ENCODE measurements around the gene MYMX. TPM values are rescaled to one million over a fixed set of nuclear protein-coding genes. Genes with fewer than 3 reads are reported as not detected.
A peak's percentile ranks its signal among the peaks of the same experiment; 100 is the strongest.

The MYMX gene
- total and polyA plus RNA-seq, 2 of the 13 experiments (the other 11 are each of a cell fraction or from before 2014, with no cell fraction given) = not detected

DNA sequence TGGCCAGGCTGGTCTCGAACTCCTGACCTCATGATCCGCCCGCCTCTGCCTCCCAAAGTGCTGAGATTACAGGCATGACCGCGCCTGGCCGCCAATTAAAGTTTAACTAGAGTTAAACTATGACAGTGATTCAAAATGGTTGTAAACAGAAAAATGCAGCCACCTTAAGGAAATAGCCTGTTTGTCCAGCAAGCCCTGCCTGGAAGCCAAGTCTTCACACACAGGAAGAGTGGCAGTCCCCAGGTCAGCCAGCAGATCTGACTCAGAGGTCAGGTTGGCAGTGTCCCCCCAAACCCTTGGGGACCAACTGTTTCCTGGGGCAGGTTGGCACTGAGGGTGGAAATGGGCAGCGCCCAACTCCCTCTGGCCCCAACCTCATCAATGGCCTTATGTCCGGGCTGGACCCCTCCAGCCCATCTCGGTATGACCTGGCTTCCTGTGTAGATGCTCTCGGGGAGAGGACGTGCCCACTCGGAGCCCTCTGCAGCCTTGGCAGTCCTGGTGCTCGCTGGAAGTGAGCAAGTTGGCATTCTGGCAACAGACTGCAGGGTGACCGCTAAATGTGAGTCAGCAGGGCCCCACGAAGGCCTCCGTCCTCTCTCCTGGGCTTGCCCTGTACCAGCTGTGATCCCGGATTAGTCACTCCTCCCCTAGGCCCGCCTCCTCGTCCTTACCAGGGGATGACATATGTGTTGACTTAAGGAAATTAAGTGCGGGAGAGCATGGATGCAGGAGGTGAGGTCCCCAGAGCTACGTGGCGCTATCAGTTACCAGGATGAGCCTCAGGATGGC is 20.5 kb downstream of the MYMX start (continued):
- TF ChIP-seq, protein P1, sequence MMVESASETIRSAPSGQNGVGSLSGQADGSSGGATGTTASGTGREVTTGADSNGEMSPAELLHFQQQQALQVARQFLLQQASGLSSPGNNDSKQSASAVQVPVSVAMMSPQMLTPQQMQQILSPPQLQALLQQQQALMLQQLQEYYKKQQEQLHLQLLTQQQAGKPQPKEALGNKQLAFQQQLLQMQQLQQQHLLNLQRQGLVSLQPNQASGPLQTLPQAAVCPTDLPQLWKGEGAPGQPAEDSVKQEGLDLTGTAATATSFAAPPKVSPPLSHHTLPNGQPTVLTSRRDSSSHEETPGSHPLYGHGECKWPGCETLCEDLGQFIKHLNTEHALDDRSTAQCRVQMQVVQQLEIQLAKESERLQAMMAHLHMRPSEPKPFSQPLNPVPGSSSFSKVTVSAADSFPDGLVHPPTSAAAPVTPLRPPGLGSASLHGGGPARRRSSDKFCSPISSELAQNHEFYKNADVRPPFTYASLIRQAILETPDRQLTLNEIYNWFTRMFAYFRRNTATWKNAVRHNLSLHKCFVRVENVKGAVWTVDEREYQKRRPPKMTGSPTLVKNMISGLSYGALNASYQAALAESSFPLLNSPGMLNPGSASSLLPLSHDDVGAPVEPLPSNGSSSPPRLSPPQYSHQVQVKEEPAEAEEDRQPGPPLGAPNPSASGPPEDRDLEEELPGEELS (CRISPR knock-in tag; IDR thresholded peaks at IDR 0.05) = 0 out of 2 replicates have a peak, but pooled peaks have one; percentile 12
- TF ChIP-seq, protein P2, sequence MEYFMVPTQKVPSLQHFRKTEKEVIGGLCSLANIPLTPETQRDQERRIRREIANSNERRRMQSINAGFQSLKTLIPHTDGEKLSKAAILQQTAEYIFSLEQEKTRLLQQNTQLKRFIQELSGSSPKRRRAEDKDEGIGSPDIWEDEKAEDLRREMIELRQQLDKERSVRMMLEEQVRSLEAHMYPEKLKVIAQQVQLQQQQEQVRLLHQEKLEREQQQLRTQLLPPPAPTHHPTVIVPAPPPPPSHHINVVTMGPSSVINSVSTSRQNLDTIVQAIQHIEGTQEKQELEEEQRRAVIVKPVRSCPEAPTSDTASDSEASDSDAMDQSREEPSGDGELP (IDR thresholded peaks at IDR 0.05; ENCODE audit: borderline replicate concordance, low read depth) = peak; percentile 98
- TF ChIP-seq, protein P3, sequence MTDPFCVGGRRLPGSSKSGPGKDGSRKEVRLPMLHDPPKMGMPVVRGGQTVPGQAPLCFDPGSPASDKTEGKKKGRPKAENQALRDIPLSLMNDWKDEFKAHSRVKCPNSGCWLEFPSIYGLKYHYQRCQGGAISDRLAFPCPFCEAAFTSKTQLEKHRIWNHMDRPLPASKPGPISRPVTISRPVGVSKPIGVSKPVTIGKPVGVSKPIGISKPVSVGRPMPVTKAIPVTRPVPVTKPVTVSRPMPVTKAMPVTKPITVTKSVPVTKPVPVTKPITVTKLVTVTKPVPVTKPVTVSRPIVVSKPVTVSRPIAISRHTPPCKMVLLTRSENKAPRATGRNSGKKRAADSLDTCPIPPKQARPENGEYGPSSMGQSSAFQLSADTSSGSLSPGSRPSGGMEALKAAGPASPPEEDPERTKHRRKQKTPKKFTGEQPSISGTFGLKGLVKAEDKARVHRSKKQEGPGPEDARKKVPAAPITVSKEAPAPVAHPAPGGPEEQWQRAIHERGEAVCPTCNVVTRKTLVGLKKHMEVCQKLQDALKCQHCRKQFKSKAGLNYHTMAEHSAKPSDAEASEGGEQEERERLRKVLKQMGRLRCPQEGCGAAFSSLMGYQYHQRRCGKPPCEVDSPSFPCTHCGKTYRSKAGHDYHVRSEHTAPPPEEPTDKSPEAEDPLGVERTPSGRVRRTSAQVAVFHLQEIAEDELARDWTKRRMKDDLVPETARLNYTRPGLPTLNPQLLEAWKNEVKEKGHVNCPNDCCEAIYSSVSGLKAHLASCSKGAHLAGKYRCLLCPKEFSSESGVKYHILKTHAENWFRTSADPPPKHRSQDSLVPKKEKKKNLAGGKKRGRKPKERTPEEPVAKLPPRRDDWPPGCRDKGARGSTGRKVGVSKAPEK (CRISPR knock-in tag; IDR thresholded peaks at IDR 0.05; ENCODE audit: borderline replicate concordance) = 0 out of 2 replicates have a peak, but pooled peaks have one; percentile 34
- TF ChIP-seq MXD4 (CRISPR knock-in tag; IDR thresholded peaks at IDR 0.05) = peak; percentile 74; the same call in 1 of the 2 replicates
- 0 out of 2 replicates have a peak, but pooled peaks have one; percentile 51 for TF ChIP-seq IRX3 (CRISPR knock-in tag; IDR thresholded peaks at IDR 0.05; ENCODE audit: borderline replicate concordance, low read depth)
- TF ChIP-seq ZNF607 (CRISPR knock-in tag; IDR thresholded peaks at IDR 0.05; ENCODE audit: borderline replicate concordance) = peak; percentile 78; the same call in 1 of the 2 replicates
- 0 out of 2 replicates have a peak, but pooled peaks have one; percentile 29 for TF ChIP-seq ARID2 (CRISPR knock-in tag; IDR thresholded peaks at IDR 0.05; ENCODE audit: borderline replicate concordance)
- TF ChIP-seq NR1H2 (CRISPR knock-in tag; IDR thresholded peaks at IDR 0.05; ENCODE audit: borderline replicate concordance, low read depth) = peak; percentile 65; the same call in 1 of the 2 replicates
- TF ChIP-seq CCDC6 (CRISPR knock-in tag; IDR thresholded peaks at IDR 0.05) = peak; percentile 21; the same call in 1 of the 2 replicates
- TF ChIP-seq, protein P4, sequence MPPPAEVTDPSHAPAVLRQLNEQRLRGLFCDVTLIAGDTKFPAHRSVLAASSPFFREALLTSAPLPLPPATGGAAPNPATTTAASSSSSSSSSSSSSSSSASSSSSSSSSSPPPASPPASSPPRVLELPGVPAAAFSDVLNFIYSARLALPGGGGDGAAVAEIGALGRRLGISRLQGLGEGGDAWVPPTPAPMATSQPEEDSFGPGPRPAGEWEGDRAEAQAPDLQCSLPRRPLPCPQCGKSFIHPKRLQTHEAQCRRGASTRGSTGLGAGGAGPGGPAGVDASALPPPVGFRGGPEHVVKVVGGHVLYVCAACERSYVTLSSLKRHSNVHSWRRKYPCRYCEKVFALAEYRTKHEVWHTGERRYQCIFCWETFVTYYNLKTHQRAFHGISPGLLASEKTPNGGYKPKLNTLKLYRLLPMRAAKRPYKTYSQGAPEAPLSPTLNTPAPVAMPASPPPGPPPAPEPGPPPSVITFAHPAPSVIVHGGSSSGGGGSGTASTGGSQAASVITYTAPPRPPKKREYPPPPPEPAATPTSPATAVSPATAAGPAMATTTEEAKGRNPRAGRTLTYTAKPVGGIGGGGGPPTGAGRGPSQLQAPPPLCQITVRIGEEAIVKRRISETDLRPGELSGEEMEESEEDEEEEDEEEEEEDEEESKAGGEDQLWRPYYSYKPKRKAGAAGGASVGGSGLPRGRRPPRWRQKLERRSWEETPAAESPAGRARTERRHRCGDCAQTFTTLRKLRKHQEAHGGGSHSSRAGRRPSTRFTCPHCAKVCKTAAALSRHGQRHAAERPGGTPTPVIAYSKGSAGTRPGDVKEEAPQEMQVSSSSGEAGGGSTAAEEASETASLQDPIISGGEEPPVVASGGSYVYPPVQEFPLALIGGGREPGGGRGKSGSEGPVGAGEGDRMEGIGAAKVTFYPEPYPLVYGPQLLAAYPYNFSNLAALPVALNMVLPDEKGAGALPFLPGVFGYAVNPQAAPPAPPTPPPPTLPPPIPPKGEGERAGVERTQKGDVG (CRISPR knock-in tag; IDR thresholded peaks at IDR 0.05; ENCODE audit: borderline replicate concordance) = 0 out of 2 replicates have a peak, but pooled peaks have one; percentile 2
- TF ChIP-seq, protein P5, sequence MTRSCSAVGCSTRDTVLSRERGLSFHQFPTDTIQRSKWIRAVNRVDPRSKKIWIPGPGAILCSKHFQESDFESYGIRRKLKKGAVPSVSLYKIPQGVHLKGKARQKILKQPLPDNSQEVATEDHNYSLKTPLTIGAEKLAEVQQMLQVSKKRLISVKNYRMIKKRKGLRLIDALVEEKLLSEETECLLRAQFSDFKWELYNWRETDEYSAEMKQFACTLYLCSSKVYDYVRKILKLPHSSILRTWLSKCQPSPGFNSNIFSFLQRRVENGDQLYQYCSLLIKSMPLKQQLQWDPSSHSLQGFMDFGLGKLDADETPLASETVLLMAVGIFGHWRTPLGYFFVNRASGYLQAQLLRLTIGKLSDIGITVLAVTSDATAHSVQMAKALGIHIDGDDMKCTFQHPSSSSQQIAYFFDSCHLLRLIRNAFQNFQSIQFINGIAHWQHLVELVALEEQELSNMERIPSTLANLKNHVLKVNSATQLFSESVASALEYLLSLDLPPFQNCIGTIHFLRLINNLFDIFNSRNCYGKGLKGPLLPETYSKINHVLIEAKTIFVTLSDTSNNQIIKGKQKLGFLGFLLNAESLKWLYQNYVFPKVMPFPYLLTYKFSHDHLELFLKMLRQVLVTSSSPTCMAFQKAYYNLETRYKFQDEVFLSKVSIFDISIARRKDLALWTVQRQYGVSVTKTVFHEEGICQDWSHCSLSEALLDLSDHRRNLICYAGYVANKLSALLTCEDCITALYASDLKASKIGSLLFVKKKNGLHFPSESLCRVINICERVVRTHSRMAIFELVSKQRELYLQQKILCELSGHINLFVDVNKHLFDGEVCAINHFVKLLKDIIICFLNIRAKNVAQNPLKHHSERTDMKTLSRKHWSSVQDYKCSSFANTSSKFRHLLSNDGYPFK (CRISPR knock-in tag; IDR thresholded peaks at IDR 0.05; ENCODE audit: borderline replicate concordance) = no peak
- TF ChIP-seq SIN3A (IDR thresholded peaks at IDR 0.05; ENCODE audit: borderline replicate concordance, low read depth, low read length) = peak; percentile 59; the same call in 1 of the 2 replicates
- TF ChIP-seq ZBTB7B (CRISPR knock-in tag; IDR thresholded peaks at IDR 0.05) = 0 out of 2 replicates have a peak, but pooled peaks have one; percentile 14
- TF ChIP-seq GATAD1 (CRISPR knock-in tag; IDR thresholded peaks at IDR 0.05) = peak; percentile 23; the same call in 1 of the 2 replicates
